NB4 (cell line): ENCODE data around the gene MYBPHL.

Experiments
- POLR2A ChIP-seq: IDR thresholded peaks from 2 replicates; pipeline ENCODE4 v1.6.1; 2011; ENCODE audit warnings: mild to moderate bottlenecking; ENCODE audit not compliant: insufficient read length; ENCODE audit errors: extremely low read depth
- TF ChIP-seq, protein P1 (sequence below): IDR thresholded peaks from one replicate; pipeline ENCODE4 v1.5.1; 2012; ENCODE audit warnings: low read depth, low read length

DNA sequence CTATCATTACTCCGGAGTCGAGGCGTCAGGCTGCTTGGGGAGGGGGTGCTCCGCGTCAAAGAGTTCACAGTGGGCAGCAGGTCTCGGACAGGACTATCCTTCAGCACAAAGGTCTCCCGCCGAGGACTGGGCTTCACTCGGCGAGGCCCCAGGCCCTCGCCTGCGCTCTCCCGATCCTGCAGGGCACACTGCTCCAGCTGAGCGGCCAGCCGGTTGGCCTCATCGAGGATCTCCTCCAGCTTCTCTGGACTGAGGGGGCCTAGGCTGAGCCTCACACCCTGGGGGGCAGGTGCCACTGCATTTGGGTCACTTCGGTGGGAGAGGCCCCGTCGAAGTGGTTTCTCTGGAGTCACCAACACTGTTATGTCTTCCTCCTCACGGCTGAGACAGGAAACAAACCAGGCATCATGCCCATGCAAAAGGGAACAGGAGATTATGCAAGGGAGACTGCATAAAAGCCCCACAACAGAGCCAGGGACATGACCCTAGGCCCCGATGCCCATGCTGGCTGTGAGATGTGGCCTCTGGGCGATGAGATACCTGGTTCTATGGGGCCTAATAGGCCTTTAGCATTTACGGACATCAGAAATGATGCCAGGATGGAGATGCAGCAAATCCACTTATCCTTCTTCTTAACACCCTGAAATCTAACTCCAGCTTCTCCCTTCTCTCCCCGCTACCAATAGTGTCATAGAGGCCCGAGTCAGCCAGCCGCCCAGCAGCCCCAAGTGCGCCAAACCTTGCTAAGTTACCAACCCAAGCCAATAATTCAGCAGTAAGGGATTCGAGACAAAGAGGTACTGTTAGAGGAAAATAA is 24.9 kb downstream of the MYBPHL start:
- TF ChIP-seq, protein P1, sequence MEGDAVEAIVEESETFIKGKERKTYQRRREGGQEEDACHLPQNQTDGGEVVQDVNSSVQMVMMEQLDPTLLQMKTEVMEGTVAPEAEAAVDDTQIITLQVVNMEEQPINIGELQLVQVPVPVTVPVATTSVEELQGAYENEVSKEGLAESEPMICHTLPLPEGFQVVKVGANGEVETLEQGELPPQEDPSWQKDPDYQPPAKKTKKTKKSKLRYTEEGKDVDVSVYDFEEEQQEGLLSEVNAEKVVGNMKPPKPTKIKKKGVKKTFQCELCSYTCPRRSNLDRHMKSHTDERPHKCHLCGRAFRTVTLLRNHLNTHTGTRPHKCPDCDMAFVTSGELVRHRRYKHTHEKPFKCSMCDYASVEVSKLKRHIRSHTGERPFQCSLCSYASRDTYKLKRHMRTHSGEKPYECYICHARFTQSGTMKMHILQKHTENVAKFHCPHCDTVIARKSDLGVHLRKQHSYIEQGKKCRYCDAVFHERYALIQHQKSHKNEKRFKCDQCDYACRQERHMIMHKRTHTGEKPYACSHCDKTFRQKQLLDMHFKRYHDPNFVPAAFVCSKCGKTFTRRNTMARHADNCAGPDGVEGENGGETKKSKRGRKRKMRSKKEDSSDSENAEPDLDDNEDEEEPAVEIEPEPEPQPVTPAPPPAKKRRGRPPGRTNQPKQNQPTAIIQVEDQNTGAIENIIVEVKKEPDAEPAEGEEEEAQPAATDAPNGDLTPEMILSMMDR: no peak
- no peak for TF ChIP-seq POLR2A
